HG02759 (cell line): ENCODE measurements around the gene GPR150.
A peak's percentile ranks its signal among the peaks of the same experiment; 100 is the strongest.

Source experiments
- ATAC-seq: cut with Tn5 transposase; IDR thresholded peaks from one replicate; pipeline ENCODE4 v1.9.1; 2021; ENCODE audit warnings: mild to moderate bottlenecking, moderate library complexity; ENCODE audit not compliant: unreplicated experiment

The GPR150 gene

DNA sequence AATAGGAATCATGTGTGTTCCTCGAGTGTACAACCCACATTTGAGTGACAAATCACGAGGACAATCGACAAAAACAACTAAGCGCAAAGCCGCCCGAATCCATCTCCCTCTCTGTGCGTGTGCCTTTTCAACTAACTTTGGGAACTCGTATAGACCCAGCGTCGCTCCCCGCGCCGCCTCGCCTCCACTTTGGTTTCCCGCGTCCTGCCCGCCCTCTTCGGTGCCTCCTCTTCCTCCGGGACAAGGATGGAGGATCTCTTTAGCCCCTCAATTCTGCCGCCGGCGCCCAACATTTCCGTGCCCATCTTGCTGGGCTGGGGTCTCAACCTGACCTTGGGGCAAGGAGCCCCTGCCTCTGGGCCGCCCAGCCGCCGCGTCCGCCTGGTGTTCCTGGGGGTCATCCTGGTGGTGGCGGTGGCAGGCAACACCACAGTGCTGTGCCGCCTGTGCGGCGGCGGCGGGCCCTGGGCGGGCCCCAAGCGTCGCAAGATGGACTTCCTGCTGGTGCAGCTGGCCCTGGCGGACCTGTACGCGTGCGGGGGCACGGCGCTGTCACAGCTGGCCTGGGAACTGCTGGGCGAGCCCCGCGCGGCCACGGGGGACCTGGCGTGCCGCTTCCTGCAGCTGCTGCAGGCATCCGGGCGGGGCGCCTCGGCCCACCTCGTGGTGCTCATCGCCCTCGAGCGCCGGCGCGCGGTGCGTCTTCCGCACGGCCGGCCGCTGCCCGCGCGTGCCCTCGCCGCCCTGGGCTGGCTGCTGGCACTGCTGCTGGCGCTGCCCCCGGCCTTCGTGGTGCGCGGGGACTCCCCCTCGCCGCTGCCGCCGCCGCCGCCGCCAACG lies at the start of gene GPR150:
Gene GPR150, plus strand, starts transcription at position 58 of the 840 bp plus-strand sequence. Its CDS starts 189 bp downstream, at position 247.
- ATAC-seq: peak; percentile 77

DNA sequence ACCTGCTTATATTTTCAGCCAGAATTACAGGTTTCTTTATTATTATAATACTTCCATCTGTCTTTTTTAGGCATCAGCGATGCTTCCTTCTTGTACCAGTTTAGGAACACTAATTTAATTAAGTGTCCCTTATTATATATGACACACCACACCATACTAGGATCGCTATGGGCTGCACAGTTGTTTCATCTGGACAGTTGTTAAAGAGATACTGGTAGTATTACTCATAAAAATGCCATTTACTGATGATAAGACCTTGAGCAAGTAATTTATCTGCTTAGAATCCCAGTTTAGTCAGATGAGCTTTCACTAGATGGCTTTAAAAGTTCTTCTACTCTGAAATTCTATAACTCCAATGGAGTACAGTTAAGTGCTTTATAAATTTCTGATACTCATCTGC lies 47.9 kb upstream of the GPR150 start:
- no peak for ATAC-seq

DNA sequence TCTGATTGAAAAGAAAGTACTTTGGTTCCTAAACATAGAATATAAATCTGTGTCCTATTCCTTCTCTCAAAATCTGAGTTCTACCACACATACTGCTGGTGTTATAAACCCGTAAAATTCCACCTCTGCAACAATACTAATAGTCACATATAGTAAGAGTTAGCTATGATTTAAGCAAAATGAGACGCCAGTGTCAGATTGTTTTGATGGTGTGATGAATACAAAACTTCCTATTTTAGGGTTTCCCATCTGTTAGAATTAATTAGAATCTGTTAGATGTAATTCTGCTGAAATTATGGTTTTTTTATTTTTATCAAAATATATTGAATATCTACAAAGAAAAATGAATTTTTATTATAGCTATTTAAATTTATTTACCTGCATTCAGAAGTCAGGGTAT lies 38.3 kb upstream of the GPR150 start:
- ATAC-seq: no peak

DNA sequence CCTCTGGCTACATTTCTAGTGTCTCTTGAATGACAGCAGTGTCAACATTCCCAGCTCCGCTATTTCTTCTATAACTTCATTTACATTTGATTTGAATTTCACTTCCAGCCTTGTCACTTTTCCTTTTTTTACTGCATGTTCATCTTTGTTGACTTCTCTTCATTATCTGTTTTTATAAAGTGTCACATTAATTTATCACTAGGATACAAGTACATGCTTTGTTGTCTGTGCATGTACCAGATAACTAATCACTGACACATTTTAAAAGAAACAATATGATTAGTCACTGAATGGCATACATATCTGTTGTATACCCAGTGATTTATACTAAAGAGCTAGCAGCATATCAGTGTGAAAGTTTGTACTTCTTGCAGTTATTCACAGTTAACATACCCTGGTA lies 35.9 kb upstream of the GPR150 start:
- ATAC-seq: no peak

DNA sequence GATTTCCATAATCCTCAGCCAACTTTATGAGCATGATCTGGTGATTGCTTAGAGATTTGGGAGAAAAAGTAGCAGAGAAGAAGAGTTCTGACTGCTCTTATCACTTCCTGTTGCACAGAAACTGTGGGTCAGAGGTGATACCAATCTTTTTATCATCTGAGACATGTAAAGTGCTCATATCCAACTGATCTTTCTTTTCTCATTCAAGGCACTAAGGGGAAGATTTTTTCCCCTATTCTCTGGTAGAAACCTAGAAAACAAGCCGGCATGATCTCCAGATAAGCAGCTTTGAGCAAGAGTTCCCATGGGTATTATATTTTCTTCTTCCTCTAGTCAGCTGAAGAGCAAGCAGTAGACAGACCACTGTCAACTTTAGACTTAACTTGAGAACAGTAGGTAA lies 29.0 kb upstream of the GPR150 start:
- no peak for ATAC-seq

DNA sequence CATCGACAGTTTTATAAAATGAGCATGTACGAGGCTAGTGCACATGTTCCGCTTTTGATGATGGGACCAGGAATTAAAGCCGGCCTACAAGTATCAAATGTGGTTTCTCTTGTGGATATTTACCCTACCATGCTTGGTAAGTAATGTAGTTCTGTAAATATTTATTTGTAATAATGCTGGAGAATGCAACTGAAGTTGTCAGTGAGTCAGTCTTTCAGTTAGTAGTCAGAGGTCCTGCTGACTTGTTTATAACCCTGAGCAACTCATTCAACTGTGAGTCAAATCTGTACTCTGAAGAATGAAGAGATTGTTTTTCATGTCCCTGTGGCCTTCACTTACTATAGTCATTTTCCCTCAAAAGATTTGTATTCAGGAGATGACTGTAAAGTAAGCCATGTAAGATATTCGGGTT lies 28.4 kb upstream of the GPR150 start:
- peak; percentile 97 for ATAC-seq

DNA sequence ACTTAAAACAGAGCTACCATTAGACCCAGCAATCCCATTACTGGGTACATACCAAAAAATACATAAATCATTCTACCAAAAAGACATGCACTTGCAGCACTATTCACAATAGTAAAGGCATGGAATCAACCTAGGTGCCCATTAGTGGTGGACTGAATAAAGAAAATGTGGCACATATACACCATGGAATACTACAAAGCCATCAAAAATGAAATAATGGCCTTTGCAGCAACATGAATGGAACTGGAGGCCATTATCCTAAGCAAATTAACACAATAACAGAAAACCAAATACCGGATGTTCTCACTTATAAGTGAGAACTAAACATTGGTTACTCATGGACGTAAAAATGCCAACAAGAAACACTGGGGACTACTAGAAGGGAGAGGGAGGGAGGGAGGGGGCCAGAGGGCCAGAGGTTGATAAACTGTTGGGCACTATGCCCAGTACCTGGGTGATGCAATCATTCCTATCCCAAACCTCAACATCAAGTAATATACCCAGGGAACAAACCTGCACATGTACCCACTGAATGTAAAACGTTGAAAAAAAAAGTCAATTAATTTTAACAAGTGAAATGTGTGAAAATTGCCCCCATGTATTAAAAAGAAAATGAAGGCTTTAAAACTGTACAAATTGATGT lies 24.5 kb upstream of the GPR150 start:
- no peak for ATAC-seq

DNA sequence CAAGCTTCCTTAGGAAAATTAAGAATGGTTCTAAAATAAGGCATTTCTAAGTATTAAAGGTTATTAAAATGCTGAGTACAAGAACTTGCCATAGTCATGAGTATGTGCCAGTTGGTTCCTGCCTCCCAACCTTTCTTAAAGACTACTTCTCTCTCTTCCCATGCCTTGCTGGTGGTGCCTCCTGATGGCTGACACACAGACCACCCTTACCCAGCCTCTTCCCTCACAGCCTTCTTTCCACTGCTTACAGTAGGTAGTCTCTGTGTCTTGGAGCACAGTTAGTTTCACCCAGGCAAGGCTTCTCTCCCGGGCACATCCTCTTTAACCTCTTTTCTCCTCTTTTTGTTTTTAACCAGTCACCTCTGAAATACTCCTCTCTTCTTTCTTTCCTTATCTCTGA lies 20.6 kb upstream of the GPR150 start:
- ATAC-seq: no peak

DNA sequence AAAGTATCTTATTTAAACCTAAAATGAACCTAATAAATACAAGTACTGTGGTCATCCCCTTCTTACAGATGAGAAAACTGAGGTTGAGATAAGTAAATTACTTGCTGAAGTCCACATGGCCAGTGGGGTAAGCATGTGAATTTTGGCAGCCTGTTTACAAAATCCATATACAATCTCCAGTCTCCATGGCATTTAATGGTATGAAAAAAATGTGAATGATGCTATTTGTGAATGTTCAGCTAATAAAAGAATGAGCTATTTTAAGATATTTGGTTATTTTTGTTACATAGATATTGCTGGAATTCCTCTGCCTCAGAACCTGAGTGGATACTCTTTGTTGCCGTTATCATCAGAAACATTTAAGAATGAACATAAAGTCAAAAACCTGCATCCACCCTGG lies 19.3 kb upstream of the GPR150 start:
- ATAC-seq: no peak

DNA sequence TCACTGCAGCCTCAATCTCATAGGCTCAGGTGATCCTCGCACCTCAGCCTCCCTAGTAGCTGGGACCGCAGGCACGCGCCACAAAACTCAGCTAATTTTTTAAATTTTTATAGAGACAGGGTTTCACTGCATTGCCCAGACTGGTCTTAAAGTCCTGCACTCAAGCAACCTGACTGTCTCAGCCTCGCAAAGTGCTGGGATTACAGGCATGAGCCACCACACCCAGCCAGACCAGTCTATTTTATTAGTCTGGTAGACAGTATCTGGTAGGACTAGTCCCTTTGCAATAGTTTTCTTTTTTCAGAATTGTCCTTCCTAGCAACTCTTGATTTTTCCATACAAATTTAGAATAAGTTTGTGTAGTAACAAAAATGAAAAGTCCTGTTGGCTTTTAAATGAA lies 14.1 kb upstream of the GPR150 start:
- ATAC-seq: no peak

DNA sequence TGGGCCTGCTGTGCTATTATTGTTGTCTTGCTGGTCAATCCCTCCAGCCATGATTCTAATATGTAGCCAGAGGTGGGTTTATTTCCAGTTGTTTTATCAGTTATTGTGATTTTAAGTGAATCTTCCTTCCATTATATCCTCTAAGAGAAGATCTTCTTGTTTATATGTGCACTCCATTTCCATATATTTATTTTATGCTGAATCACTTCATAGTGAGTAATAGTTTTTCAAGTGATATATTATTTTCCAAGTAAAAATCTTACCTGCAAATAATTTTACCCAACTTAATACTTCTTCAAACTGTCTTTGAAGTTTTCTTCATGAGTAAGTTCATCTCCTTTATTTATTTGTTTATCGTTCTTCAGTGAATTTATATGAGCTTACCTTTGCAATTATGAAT lies 13.5 kb upstream of the GPR150 start:
- no peak for ATAC-seq

DNA sequence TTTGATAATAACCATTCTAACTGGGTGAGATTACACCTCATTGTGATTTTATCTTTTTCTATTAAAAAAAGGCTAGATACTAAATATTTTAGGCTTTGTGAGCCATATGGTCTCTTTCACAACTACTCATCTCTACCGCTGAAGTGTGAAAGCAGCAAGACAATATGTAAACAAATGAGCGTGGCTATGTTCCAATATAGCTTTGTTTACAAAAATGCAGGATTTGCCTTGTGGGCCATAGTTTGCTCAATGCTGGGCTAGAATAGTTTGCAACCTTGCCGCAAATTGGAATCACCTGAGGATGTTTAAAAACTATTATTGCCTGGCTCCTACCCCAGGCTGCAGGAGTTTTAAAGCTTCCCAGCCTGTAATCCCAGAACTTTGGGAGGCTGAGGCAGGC lies 10.2 kb upstream of the GPR150 start:
- ATAC-seq: no peak

DNA sequence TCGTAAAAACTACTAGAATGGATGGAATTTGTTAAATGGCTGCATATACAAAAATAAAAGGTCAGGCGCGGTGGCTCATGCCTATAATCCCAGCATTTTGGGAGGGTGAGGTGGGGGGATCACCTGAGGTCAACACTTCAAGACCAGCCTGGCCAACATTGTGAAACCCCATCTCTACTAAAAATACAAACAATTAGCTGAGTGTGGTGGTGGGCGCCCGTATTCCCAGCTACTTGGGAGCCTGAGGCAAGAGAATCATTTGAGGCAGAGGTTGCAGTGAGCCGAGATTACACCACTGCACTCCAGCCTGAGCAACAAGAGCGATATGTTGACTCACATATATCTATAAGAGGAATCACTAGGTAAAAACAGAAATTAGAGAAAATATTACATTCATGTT lies 9.3 kb upstream of the GPR150 start:
- no peak for ATAC-seq

DNA sequence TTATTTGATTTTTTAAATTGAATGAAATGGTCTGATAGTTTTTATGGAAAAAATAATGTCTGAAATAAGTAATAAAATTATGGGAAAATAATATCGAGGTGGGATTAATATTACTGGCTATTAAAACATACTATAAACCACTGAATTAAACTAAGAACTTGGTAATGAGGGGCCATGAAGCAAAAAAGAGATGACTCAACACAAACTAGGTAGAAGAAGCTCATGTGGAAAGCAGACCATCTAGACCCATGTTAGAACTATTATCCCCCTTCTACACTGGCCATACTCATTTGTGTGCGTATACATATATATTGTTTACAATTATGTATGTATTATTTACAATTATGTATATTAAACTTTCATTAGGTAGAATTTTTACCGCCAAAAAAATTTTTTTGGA lies 8.5 kb upstream of the GPR150 start:
- ATAC-seq: no peak

DNA sequence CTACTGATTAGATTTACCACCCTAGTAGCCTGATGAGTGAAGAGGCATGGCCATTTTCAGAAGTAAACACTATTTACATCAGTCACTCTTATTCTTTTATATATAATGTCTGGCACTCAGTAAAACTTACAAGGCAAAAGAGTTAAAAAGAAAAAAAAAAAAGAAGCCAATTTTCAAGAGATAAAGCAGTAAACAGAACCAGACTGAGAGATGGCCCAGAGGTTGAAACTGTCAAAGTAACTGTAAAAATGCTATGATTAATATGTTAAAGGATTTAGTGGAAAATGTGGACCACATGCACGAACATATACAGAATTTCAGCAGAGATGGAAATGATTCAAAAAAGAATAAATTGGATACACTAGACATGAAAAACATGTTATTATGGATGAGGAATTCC lies 6.4 kb upstream of the GPR150 start:
- ATAC-seq: no peak

DNA sequence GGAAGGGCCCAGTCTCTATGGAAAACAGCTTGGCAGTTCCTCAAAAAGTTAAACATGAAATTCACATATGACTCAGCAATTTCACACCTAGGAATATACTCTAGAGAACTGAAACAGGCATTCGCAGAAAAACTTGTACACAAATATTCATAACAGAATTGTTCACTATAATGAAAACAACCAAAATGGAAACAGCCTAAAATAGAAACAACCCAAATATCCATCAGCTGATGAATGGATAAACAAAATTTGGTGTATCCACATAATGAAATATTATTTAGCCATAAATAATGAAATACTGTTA lies 4.8 kb upstream of the GPR150 start:
- no peak for ATAC-seq

DNA sequence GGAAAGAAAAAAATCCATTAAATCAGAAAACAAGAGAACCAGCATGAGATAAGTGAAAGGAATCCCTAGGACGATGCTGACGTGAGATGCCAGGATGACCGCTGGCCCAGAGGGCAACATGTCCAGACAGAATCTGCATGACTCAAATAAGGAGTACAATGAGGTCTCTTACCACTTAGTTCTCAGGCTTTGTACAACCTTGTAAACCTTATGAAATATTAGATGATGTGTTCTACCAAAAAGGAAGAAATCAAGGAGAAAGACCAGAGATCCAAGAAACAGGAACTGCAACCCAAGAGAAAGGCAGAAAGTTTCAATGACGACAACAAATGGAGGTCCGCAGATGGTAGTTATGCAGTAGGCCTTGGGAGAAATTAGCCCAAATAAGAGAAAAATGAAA lies 2.8 kb upstream of the GPR150 start:
- no peak for ATAC-seq

DNA sequence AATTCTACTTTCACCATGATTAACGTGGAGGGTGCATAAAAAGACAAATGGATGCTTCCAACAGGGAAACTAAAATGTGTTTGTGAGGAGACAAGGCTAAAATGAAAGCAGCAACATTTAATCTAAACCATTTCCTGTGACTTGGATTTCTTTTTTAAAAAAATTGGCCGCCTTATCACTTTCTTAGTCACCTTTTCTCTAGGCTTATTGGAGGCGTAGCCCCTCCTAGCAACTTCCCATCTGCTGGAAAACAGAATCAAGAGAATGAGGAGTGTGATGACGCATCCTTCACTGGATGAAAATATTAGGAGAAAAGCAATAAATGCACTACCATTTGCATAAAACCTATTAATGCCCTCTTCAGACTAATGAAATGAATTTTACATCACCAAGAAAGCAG lies 791 bp upstream of the GPR150 start:
- ATAC-seq: no peak

DNA sequence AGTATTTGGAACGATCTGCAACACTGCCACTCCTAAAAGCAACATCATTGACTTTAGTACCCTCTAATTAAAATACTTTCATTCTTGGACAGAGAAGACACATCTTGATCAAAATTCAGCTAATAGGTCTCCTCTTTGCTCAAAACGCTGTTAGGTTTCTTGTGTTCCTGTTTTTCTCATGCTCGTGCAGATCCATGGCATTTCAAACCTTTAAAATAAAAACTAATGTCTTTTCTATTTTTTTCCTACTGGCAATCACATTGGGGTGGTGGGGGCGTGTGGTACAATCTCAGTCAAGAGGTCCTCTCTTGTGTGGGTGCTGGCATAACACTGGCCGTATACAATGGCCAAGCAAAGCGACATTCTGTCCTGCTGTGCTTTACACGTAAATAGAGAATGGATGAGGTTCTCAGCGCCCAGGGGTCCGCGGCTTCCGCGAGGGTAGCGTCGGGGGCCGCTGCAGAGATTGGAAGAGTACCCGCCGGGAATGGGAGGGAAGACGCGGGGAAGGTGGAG lies 315 bp upstream of the GPR150 start:
- no peak for ATAC-seq

DNA sequence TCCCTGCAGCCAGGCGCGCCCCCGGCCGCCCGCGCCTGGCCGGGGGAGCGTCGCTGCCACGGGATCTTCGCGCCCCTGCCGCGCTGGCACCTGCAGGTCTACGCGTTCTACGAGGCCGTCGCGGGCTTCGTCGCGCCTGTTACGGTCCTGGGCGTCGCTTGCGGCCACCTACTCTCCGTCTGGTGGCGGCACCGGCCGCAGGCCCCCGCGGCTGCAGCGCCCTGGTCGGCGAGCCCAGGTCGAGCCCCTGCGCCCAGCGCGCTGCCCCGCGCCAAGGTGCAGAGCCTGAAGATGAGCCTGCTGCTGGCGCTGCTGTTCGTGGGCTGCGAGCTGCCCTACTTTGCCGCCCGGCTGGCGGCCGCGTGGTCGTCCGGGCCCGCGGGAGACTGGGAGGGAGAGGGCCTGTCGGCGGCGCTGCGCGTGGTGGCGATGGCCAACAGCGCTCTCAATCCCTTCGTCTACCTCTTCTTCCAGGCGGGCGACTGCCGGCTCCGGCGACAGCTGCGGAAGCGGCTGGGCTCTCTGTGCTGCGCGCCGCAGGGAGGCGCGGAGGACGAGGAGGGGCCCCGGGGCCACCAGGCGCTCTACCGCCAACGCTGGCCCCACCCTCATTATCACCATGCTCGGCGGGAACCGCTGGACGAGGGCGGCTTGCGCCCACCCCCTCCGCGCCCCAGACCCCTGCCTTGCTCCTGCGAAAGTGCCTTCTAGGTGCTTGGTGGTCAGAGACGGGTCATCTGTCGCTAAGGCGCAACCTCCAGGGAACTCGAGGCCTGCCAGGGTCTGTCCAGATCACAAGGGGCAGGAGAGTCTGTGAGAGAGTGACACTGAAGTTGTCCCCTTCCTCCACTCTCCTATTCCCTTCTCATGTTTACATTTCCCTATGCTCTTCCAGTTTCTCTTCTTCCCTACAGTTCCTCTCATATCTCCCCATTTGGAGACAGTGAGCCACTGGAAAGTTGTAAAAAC lies 1.3 kb downstream of the GPR150 start:
- peak; percentile 49 for ATAC-seq

DNA sequence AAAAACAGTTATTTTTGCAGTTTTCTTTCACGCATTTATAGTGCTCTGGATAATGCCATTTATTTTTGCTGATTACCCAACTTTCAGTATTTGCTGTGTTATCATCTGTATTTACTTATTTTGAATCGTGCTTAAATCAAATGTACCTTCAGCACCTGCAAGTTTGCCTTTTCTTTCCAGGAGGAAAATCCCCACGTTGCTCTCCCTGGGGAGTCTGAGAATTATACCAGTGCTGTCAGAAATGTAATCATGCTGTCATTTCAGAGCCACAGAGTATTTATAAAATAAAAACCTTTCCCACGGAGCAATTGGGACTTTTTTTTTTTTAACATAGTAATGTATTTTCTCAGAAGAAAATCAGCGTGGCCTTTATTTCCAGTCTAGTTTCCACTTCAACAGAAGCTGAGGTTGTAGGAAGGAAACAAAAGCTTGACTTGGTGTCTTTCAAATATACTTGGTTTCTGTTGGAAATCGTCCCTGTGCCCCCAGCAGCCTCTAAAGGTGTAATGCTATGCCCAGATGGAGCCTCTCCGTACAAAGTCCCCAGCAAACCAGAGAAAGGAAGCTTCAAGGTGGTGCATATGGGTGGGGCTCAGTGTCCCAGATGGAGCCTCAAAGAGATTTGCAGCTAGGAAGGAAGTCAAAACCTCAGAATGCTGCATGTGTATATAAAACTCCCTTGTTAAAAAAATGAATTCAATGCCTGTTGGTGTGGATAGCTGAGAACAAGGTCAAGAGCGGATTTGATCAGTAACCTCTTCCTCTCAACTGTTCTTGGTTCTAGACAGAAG lies 2.1 kb downstream of the GPR150 start:
- no peak for ATAC-seq
